Activated naive CD8-positive, alpha-beta T cell treated with anti-CD3 and anti-CD28 coated beads, Interleukin-2, amount 50 U/mL, for 24 hours (primary cell): ENCODE data around the gene EMILIN3.
"Not testable (repeated sequence)": the region's sequence is repeated elsewhere in the genome, so short reads cannot be mapped to it uniquely, and the experiment has no call there.

Source experiments
- ATAC-seq: fragments of 150-1000 bp; cut with Tn5 transposase; one replicate; pipeline ENCODE4 v1.10.0; 2021
- DNase-seq: peaks from one replicate; pipeline ENCODE4 v3.0.0; 2021
- H3K27ac Mint-ChIP-seq: one replicate; pipeline ENCODE4 v1.8.0; 2021; ENCODE audit warnings: mild to moderate bottlenecking, mixed read lengths
- H3K27me3 Mint-ChIP-seq: one replicate; pipeline ENCODE4 v1.8.0; 2021; ENCODE audit warnings: mixed read lengths
- H3K36me3 Mint-ChIP-seq: one replicate; pipeline ENCODE4 v1.8.0; 2021; ENCODE audit warnings: low read depth, mixed read lengths
- H3K4me1 Mint-ChIP-seq: one replicate; pipeline ENCODE4 v1.8.0; 2021; ENCODE audit warnings: mixed read lengths
- H3K4me3 Mint-ChIP-seq: one replicate; pipeline ENCODE4 v1.8.0; 2021; ENCODE audit warnings: mild to moderate bottlenecking, moderate library complexity, mixed read lengths
- H3K9me3 Mint-ChIP-seq: one replicate; pipeline ENCODE4 v1.8.0; 2021; ENCODE audit warnings: mixed read lengths

EMILIN3 gene

DNA sequence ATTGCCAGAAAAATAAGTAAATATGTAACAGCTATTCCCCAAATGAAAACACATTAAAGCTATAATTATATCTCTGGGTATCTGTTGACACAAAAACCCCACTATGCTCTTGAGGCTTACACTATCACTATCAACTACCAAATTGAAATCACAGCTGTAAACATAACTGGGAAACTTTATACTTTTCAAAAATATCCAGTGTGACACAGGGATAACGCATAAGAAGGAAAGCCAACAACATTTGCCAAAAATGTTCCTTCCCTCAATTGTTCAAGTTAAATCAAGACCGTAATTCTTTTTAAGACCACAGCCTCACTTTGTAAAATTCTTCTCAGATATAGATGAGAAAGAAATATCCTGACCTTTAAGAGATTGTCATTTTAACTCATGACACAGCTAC is 52.2 kb downstream of the EMILIN3 start:
- Mint-ChIP-seq H3K4me3 (no peak overlapping the region), H3K27me3 (no peaks in the 10 kb centered on the region), H3K36me3 (no peaks in the 10 kb centered on the region), H3K27ac (no peak overlapping the region), H3K4me1 (peaks cover 31% of the 10 kb centered on the region), H3K9me3 (no peaks in the 10 kb centered on the region)
- DNase-seq = no peak
- no peak for ATAC-seq

DNA sequence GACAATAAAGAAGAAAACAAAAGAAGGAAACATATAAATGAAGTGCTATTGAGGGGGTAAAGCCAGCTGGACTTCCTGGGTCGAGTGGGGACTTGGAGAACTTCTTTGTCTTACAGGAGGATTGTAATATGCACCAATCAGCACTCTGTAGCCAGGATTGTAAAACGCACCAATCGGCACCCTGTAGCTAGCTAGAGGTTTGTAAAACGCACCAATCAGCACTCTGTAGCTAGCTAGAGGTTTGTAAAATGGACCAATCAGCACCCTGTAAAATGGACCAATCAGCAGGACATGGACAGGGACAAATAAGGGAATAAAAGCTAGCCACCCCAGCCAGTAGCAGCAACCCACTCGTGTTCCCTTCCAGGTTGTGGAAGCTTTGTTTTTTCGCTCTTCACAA is 54.6 kb downstream of the EMILIN3 start:
- not testable (repeated sequence) for H3K27me3 Mint-ChIP-seq, H3K27ac Mint-ChIP-seq, H3K36me3 Mint-ChIP-seq, ATAC-seq, H3K4me3 Mint-ChIP-seq, DNase-seq, H3K9me3 Mint-ChIP-seq
- peaks cover 35% of the 10 kb centered on the region for H3K4me1 Mint-ChIP-seq
